Adrenal gland (tissue), 5 donors: ENCODE measurements around the gene PARD3B.

Experiments
- CTCF ChIP-seq, 6 experiments: fragments of 450-650 bp in 4 of 6; fragments of 200-600 bp in 2 of 6; sonication (generic) in 1 of 6; IDR thresholded peaks; 1 replicate in 5 of 6; 2 replicates in 1 of 6; pipeline versions ENCODE4 v1.5.1 to v1.8.0; 2016 to 2021; ENCODE audit warnings: antibody characterized with exemption in 6 of 6, mild to moderate bottlenecking in 2 of 6, moderate library complexity in 1 of 6
- POLR2A ChIP-seq, 2 donors: fragments of 450-650 bp; IDR thresholded peaks; one replicate each; pipeline ENCODE4 v1.6.1; 2017; ENCODE audit warnings: antibody characterized with exemption in 2 of 2, mild to moderate bottlenecking in 2 of 2, moderate library complexity in 1 of 2
- donor health status: DM: no; HTN: no; CAD: no.

- TF ChIP-seq CTCF (IDR thresholded peaks at IDR 0.05) (no peak), POLR2A (IDR thresholded peaks at IDR 0.05) (no peak)
These were observed 819.0 kb downstream of the PARD3B start for GRCh38 chr2:205364261-205364660.
